Activated B cell treated with CpG ODN at 0.5 μM for 24 hours (primary cell): ENCODE measurements around the gene TRRAP. TPM values are rescaled to one million over a fixed set of nuclear protein-coding genes. Genes with fewer than 3 reads are reported as not detected.
"Not testable (repeated sequence)": the region's sequence is repeated elsewhere in the genome, so short reads cannot be mapped to it uniquely, and the experiment has no call there.

Experiments used
- ATAC-seq: fragments of 200-7000 bp; cut with Tn5 transposase; one replicate; pipeline ENCODE4 v1.10.0; 2021; ENCODE audit warnings: low read depth, mild to moderate bottlenecking, moderate library complexity
- CTCF ChIA-PET: fragments of 350-600 bp; sonication (Branson Sonifier 250); formaldehyde crosslinking; loops from one replicate; lab custom pipeline; 2021; ENCODE audit warnings: antibody characterized with exemption; lab: Charles Lee
- POLR2A ChIA-PET: fragments of 350-600 bp; sonication (Branson Sonifier 250); formaldehyde crosslinking; loops from one replicate; lab custom pipeline; 2021; ENCODE audit warnings: antibody characterized with exemption; lab: Charles Lee
- DNase-seq: peaks from one replicate; pipeline ENCODE4 v3.0.0; 2022
- H3K27ac Mint-ChIP-seq: one replicate; pipeline ENCODE4 v1.8.0; 2020; ENCODE audit warnings: mixed read lengths
- H3K27me3 Mint-ChIP-seq: one replicate; pipeline ENCODE4 v1.8.0; 2021; ENCODE audit warnings: mixed read lengths
- H3K36me3 Mint-ChIP-seq: one replicate; pipeline ENCODE4 v1.8.0; 2021; ENCODE audit warnings: low read depth, mixed read lengths
- H3K4me1 Mint-ChIP-seq: one replicate; pipeline ENCODE4 v1.8.0; 2021; ENCODE audit warnings: mixed read lengths
- H3K4me3 Mint-ChIP-seq: one replicate; pipeline ENCODE4 v1.8.0; 2020; ENCODE audit warnings: mild to moderate bottlenecking, mixed read lengths
- H3K9me3 Mint-ChIP-seq: one replicate; pipeline ENCODE4 v1.8.0; 2020; ENCODE audit warnings: mixed read lengths
- CTCF ChIP-seq: fragments of 200-600 bp; IDR thresholded peaks from one replicate; pipeline ENCODE4 v1.8.0; 2022; ENCODE audit warnings: antibody characterized with exemption, mild to moderate bottlenecking
- intact Hi-C: fragments of 100-400 bp; cut with micrococcal nuclease; formaldehyde crosslinking; loops from one replicate; pipeline ENCODE4 v1.15.1; 2024
- total RNA-seq: library from RNA; stranded (reverse); gene quantifications from 2 replicates; pipeline ENCODE4 v1.2.3, GENCODE V29; 2022

TRRAP gene
- total RNA-seq, 1 donor from 2014 or later = 77.9 TPM

DNA sequence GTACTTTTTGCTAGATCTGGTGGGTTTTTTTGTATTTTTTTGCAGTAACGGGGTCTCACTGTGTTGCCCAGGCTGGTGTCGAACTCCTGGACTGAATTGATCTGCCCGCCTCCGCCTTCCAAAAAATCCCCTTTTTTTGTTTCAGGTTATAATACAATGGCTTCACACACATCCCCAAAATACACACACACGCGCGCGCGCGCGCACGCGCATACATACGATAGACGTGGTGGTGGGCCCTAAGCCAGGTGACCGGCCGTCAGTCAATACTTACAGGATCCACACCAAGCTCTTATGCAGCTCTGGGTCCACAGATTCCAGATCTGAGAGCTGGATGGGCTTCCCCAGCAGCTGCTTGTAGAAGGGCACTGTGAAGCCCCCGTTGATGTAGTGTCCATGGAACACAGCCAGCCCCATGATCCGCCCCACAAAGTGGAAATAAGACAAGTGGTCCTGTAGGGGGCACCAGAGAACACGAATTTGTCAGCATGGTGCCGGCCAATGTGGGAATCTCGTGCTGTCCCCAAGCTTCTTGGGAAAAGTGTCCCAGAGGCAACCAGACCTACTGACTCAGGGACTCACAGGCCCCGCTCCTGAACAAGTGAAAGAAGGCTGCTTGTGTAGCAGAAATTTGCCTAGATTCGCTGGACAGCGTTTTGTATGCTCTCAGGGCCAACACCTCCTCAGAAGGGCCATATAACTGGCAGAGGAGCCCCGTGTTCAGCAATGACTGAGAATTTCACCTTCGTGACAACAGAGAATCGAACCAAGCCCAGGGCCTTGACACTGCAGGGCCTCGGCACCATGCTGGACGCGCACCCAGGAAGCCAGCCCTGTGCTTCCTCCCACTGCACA, 162.0 kb downstream of the TRRAP start:
- peak; percentile 44 for TF ChIP-seq CTCF

DNA sequence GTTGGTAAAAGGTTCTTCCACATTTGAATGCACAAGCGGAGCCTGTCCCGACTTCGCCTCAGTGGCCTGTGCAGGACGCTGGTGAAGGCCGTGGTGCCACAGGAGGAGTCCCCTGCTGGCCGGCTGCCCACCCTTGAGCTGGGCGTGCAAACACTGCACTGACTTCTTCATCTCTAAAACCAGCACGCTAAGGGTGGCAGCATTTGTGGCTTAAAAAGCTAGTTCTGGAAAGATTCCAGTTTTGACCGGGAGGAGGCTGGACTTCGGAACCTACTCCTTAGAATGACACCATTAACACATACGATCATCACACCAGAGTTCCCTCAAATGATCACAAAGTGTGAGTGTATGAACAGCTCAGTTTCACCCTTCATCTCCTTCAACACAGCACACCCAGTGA, 163.2 kb downstream of the TRRAP start:
- H3K27me3 Mint-ChIP-seq = no peaks in the 10 kb centered on the region
- no peak for TF ChIP-seq CTCF
- H3K4me3 Mint-ChIP-seq = no peak overlapping the region
- intact Hi-C loops = no loop called here
- DNase-seq = no peak
- no peak overlapping the region for H3K27ac Mint-ChIP-seq
- H3K36me3 Mint-ChIP-seq = peaks cover 83% of the 10 kb centered on the region
- CTCF ChIA-PET = interaction anchor here (0.9 to 4.7 kb wide), 2 partner anchors 103 to 271 kb away, joined by 3 to 42 read pairs; no protein-coding TSS in a partner anchor
- POLR2A ChIA-PET = no interaction called here
- H3K4me1 Mint-ChIP-seq = no peaks in the 10 kb centered on the region
- no peaks in the 10 kb centered on the region for H3K9me3 Mint-ChIP-seq
- no peak for ATAC-seq

More for the DNA sequence above, 162.0 kb downstream of the TRRAP start:
- H3K36me3 Mint-ChIP-seq = peaks cover 85% of the 10 kb centered on the region
- no peaks in the 10 kb centered on the region for H3K9me3 Mint-ChIP-seq
- H3K4me1 Mint-ChIP-seq = no peaks in the 10 kb centered on the region
- H3K27ac Mint-ChIP-seq = no peak overlapping the region
- ChIA-PET CTCF (interaction anchor here (1.2 to 4.7 kb wide), 2 partner anchors 251 to 272 kb away, joined by 3 to 42 read pairs; no protein-coding TSS in a partner anchor), POLR2A (no interaction called here)
- ATAC-seq (peak; percentile 65), DNase-seq (no peak)
- H3K27me3 Mint-ChIP-seq = no peaks in the 10 kb centered on the region
- intact Hi-C loops = loop anchor here (1.0 kb wide), 1 partner anchor 273 kb away; no protein-coding TSS in a partner anchor
- H3K4me3 Mint-ChIP-seq = no peak overlapping the region

GRCh38 chr7:99042957-99043356, 164.6 kb downstream of the TRRAP start:
- ChIA-PET CTCF (interaction anchor here (4.7 kb wide), 1 partner anchor 269 kb away, joined by 42 read pairs; no protein-coding TSS in a partner anchor), POLR2A (no interaction called here)
- Mint-ChIP-seq H3K27ac (no peak overlapping the region), H3K27me3 (no peaks in the 10 kb centered on the region), H3K9me3 (no peaks in the 10 kb centered on the region), H3K4me3 (no peak overlapping the region), H3K4me1 (no peaks in the 10 kb centered on the region), H3K36me3 (peaks cover 83% of the 10 kb centered on the region)
- ATAC-seq (no peak), DNase-seq (no peak)
- TF ChIP-seq CTCF = no peak
- intact Hi-C loops = no loop called here

GRCh38 chr7:99044858-99045257, 166.5 kb downstream of the TRRAP start:
- intact Hi-C loops, H3K9me3 Mint-ChIP-seq, H3K27ac Mint-ChIP-seq, H3K4me1 Mint-ChIP-seq, H3K4me3 Mint-ChIP-seq, DNase-seq, H3K27me3 Mint-ChIP-seq, CTCF ChIA-PET, ATAC-seq: not testable (repeated sequence)
- H3K36me3 Mint-ChIP-seq = peaks cover 88% of the 10 kb centered on the region
- POLR2A ChIA-PET = interaction anchor here (0.5 to 0.6 kb wide), 2 partner anchors 225 to 301 kb away, joined by 4 to 10 read pairs; no protein-coding TSS in a partner anchor

DNA sequence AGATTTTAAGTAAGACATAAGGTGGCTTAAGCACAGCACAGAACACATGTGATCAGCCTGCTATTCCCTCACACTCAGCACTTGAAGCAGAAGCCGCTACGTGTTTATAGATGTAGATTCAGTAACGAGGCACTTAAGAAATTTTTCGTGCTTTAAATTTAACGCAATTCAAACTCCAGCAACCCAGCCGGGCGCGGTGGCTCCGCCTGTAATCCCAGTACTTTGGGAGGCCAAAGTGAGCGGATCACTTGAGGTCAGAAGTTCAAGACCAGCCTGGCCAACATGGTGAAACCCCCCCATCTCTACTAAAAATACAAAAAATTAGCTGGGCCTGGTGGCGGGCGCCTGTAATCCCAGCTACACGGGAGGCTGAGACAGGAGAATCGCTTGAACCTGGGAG, 167.9 kb downstream of the TRRAP start:
- H3K36me3 Mint-ChIP-seq = peaks cover 92% of the 10 kb centered on the region
- H3K4me1 Mint-ChIP-seq, H3K27ac Mint-ChIP-seq, intact Hi-C loops, CTCF ChIA-PET, H3K27me3 Mint-ChIP-seq, DNase-seq, POLR2A ChIA-PET, H3K4me3 Mint-ChIP-seq, H3K9me3 Mint-ChIP-seq, ATAC-seq: not testable (repeated sequence)

GRCh38 chr7:99046722-99047121, 168.4 kb downstream of the TRRAP start:
- ATAC-seq (no peak), DNase-seq (no peak)
- H3K4me3 Mint-ChIP-seq = no peak overlapping the region
- no peak overlapping the region for H3K27ac Mint-ChIP-seq
- POLR2A ChIA-PET = no interaction called here
- no peak for TF ChIP-seq CTCF
- no peaks in the 10 kb centered on the region for H3K4me1 Mint-ChIP-seq
- peaks cover 92% of the 10 kb centered on the region for H3K36me3 Mint-ChIP-seq
- no peaks in the 10 kb centered on the region for H3K27me3 Mint-ChIP-seq
- CTCF ChIA-PET = no interaction called here
- no peaks in the 10 kb centered on the region for H3K9me3 Mint-ChIP-seq
- intact Hi-C loops = no loop called here
